Lower leg skin (tissue), 4 donors: ENCODE results near the gene SOX1. TPM values are rescaled to one million over a fixed set of nuclear protein-coding genes. Genes with fewer than 3 reads are reported as not detected.

Experiments used
- DNase-seq, 2 donors: peaks; one replicate each; pipeline ENCODE4 v3.0.0-alpha.2; 2019; ENCODE audit warnings: low spot score in 2 of 2
- H3K4me3 ChIP-seq: fragments of 200-600 bp; sonication (generic); 2 replicates; pipeline ENCODE4 v1.5.1; 2017; ENCODE audit warnings: mild to moderate bottlenecking, low read depth; ENCODE audit not compliant: poor library complexity, severe bottlenecking
- CTCF ChIP-seq, 3 donors: fragments of 450-650 bp; IDR thresholded peaks; one replicate each; pipeline ENCODE4 v1.5.1; 2016; ENCODE audit warnings: antibody characterized with exemption in 3 of 3, mild to moderate bottlenecking in 3 of 3, moderate library complexity in 2 of 3
- POLR2A ChIP-seq, 2 donors: fragments of 450-650 bp; IDR thresholded peaks; one replicate each; pipeline ENCODE4 v1.6.1; 2016 to 2017; ENCODE audit warnings: antibody characterized with exemption in 2 of 2, mild to moderate bottlenecking in 1 of 2, moderate library complexity in 1 of 2
- WGBS, 2 donors: methylation state at CpG; one replicate each; pipeline ENCODE4 v1.1.5; 2018; 5-methylcytosine and 5-hydroxymethylcytosine counted together
- intact Hi-C: fragments of 100-400 bp; cut with DNase I; formaldehyde crosslinking; loops from one replicate; pipeline ENCODE4 v1.15.0; 2023; ENCODE audit warnings: low total_unique reads
- total RNA-seq, 4 donors: library from RNA; depleted of rRNA; stranded (reverse); fragments of >200 nt; gene quantifications; one replicate each; pipeline ENCODE4 v1.1.0, GENCODE V29; 2016

Gene SOX1
- total RNA-seq, 4 donors from 2014 or later = 0.10 to 0.29 (median 0.13) TPM; not detected in 1

DNA sequence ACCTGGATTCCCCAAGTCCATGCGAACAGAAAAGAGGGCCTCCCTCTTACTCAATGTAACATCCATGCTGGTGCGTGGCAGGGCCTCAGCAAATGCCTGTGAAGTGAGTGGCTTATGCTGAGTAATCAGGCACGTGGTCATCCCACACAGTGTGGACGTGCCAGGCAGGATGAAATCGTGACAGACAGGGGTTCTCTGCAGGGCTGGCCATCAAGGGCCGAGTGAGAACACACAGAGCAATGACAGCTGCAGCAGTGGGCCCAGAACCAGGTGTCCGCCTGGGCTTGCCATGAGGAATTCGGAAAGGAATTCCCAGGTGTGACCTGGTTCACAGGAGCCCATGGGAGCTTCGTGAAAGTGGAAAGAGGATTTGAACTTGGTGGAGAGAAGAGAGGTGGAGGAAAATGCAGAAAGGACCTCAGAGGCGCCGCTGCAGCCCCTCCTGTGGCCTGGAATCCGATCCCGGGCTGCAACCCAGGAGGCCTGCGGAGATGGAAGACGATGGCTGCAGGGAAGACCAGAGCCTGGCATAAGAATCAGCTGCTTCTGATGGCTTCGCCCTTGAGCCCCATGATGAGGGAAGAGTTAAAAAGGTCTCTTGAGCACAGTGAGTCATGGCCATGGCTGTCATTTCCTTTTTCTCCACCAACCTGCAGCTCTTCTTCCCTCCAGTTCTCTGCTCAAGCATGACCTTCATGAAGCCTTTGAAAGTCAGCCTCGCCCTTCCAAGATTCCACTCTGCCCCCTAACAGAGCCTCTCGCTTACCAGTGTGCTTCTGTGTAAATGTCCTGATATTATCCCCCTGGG lies 34.6 kb upstream of the SOX1 start:
- no peak for DNase-seq
- TF ChIP-seq CTCF (IDR thresholded peaks at IDR 0.05) (no peak), POLR2A (IDR thresholded peaks at IDR 0.05) (no peak)
- 41 to 44% methylated on average over 18 of the region's 18 CpGs for WGBS, 2 donors
- intact Hi-C loops = no loop called here
- H3K4me3 ChIP-seq = no peak overlapping the region

GRCh38 chr13:112034231-112034630 lies 32.7 kb upstream of the SOX1 start:
- TF ChIP-seq CTCF (IDR thresholded peaks at IDR 0.05) (no peak), POLR2A (IDR thresholded peaks at IDR 0.05) (no peak)
- H3K4me3 ChIP-seq = no peak overlapping the region
- WGBS, 2 donors = 58 to 72% methylated on average over 12 of the region's 12 CpGs
- intact Hi-C loops = no loop called here
- no peak for DNase-seq

DNA sequence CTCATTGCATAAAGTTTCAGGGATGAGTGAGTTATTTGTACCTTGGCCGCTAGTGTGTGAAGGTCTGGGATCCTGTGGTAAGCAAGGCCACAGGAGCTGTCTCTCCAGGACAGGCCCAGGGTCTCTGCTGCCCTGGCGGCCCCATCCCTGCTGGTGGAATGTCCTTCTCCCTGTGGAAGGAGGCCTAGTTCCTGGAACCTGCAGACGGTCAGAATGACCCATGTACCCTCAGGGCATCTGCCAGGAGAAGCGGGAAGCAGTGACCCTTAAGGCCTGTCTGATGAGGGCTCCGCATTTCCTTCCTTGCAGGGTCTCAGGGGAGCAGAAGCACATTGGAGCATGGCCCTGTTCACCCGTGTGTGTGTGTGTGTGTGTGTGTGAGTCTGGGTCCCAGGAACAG lies 32.1 kb upstream of the SOX1 start:
- H3K4me3 ChIP-seq = no peak overlapping the region
- TF ChIP-seq CTCF (IDR thresholded peaks at IDR 0.05) = no peak
- TF ChIP-seq POLR2A (IDR thresholded peaks at IDR 0.05) = no peak
- no peak for DNase-seq
- WGBS, 2 donors = 60 to 62% methylated on average over 6 of the region's 6 CpGs
- intact Hi-C loops = no loop called here

DNA sequence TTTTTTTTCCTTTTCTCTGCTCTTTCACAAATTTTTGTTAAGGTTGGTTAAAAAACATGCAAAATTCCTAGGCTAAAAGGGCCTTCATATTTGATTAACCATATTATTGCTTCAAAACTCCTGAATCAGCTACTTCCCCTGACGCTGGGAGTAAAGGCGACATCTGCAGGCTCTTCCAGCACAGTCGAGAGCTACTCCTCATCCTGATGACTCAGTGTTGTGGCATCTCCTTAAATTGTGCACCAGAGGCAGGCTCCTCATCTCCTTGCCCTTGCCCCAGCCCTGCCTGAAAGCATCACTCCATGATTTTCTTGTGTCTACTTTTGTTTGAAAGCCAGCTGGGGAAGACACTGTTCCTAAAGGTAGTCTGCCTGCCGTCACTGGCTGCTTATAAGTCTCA lies 24.5 kb upstream of the SOX1 start:
- intact Hi-C loops = no loop called here
- H3K4me3 ChIP-seq = no peak overlapping the region
- TF ChIP-seq CTCF (IDR thresholded peaks at IDR 0.05) (no peak), POLR2A (IDR thresholded peaks at IDR 0.05) (no peak)
- no peak for DNase-seq
- 56 to 60% methylated on average over 4 of the region's 4 CpGs for WGBS, 2 donors

DNA sequence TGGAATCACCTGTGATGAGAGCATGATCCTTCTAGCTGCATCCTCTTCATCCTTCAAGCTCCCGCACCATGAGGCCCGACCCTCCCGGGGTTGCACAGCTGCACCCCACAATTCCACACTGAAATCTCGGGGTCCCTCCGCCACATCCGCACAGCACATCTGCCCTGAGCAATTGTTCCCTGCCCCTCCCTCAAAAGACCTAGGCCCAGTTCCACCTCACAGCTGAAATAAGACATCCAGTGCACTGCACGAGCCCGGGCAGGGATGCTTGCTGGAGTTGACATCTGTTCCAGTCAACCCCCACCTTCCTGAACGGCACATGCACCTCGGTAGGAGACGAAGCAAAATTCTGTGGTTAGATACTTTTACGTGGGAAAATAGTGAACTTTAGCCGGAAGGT lies 14.7 kb upstream of the SOX1 start:
- DNase-seq = peak in 1 of 2 donors; percentile 59
- no peak overlapping the region for H3K4me3 ChIP-seq
- intact Hi-C loops = no loop called here
- 41 to 50% methylated on average over 13 of the region's 13 CpGs for WGBS, 2 donors
- no peak for TF ChIP-seq CTCF (IDR thresholded peaks at IDR 0.05)
- TF ChIP-seq POLR2A (IDR thresholded peaks at IDR 0.05) = no peak
